GM10248 (cell line): Measurements from ENCODE around the gene DUS1L.

Experiments
- CTCF ChIA-PET: fragments of 300-600 bp; sonication (Branson Sonifier 250); formaldehyde crosslinking; extraction: SDS; loops from one replicate; lab custom pipeline; 2021; ENCODE audit warnings: antibody characterized with exemption; lab: Yijun Ruan, JAX
- POLR2A ChIA-PET: fragments of 350-650 bp; sonication (Branson Sonifier 250); formaldehyde crosslinking; extraction: SDS; loops from one replicate; lab custom pipeline; 2020; ENCODE audit warnings: antibody characterized with exemption; lab: Yijun Ruan, JAX
- DNase-seq: peaks from one replicate; pipeline ENCODE4 v3.0.0; 2012; ENCODE audit errors: extremely low spot score
- TF ChIP-seq, protein P1 (sequence below): IDR thresholded peaks from 2 replicates; pipeline ENCODE4 v1.5.1; 2012; ENCODE audit warnings: mild to moderate bottlenecking, low read depth; ENCODE audit errors: extremely low read depth, missing control alignments, control extremely low read depth

DUS1L gene

DNA sequence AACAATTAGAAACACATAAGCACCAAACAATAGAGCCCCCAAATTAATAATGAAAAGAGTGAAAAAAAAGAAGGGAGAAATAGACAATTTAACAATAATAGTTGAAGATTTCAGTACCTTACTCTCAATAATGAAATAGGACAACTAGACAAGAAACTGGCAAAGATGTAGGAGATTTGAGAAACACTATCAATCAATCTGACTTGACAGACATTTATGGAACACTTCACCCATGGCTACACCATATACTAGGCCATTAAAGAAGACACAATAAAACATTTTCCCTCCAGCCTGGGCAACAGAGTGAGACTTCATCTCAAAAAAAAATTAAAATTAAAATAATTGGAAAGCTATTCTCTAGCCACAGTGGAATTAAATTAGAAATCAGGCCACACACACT is 5.0 kb upstream of the DUS1L start:
- POLR2A ChIA-PET = no interaction called here
- TF ChIP-seq, protein P1, sequence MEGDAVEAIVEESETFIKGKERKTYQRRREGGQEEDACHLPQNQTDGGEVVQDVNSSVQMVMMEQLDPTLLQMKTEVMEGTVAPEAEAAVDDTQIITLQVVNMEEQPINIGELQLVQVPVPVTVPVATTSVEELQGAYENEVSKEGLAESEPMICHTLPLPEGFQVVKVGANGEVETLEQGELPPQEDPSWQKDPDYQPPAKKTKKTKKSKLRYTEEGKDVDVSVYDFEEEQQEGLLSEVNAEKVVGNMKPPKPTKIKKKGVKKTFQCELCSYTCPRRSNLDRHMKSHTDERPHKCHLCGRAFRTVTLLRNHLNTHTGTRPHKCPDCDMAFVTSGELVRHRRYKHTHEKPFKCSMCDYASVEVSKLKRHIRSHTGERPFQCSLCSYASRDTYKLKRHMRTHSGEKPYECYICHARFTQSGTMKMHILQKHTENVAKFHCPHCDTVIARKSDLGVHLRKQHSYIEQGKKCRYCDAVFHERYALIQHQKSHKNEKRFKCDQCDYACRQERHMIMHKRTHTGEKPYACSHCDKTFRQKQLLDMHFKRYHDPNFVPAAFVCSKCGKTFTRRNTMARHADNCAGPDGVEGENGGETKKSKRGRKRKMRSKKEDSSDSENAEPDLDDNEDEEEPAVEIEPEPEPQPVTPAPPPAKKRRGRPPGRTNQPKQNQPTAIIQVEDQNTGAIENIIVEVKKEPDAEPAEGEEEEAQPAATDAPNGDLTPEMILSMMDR = no peak

DNA sequence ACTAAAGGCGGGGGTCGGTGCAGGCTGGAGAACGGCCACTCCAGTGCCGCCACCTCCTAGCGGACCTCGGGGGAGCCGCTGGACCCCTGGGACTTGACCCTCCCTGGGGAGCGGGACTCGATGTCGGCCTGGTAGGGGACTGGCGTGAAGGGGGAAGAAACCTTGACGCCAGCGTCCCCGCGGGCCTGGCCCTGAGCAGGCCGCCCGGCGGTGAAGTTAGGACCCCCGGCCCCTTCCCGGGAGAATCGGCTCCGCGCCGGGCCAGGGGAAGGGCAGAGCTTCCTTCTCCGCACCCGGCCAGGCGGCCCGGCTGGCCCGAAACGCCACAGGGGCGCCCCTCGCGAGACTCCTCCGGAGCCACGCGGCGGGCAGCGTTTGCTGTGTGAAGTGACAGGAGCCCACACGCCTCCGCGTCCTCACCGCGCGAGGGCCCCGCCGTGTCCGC is 389 bp downstream of the DUS1L start:
- TF ChIP-seq, protein P1 = no peak
- CTCF ChIA-PET = interaction anchor here (1.7 to 2.1 kb wide), 3 partner anchors 8 to 106 kb away, joined by 5 to 6 read pairs (median 5); no protein-coding TSS in a partner anchor
- POLR2A ChIA-PET = no interaction called here
- no peak for DNase-seq

More for the DNA sequence above, 5.0 kb upstream of the DUS1L start:
- CTCF ChIA-PET = interaction anchor here (1.2 kb wide), 1 partner anchor 130 kb away, joined by 3 read pairs; no protein-coding TSS in a partner anchor
- no peak for DNase-seq

DNA sequence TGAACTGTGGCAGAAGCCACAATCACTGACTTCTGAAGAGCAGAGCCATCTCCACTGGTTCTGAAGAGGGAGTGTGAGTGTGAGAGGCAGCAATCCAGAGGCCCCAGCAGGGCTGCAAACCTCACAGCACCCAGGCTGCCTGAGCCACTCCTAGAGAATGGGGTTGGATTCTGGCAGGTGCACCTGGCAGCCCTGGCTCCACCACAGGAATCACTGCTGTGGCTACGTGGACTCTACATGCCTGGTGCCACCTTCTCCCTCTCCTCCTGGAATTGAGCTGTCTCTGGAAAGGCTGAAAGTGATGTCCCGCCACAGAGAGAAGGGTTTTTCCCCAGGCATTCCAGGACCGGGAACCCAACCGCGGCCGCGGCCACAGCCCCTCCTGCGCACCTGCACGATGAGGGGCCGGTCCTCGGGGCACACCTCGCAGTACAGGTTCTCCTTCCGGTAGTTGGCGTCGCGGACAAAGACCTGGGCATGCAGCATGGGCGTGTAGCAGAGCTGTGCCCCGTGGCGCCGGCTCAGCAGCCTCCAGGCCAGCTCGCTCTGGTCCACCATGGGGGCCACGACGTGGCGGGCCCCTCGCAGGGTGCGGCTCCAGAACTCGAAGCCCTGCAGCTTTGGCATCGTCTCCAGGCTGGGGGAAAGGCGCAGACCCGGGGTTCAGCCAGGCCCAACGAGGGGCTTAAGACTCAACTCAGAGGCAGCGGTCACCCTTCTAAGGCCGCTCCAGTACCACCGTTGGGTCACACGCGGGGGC is 991 bp downstream of the DUS1L start:
- CTCF ChIA-PET = interaction anchor here (0.9 to 2.1 kb wide), 4 partner anchors 7 to 105 kb away, joined by 3 to 5 read pairs (median 4); no protein-coding TSS in a partner anchor
- TF ChIP-seq, protein P1 = no peak
- POLR2A ChIA-PET = no interaction called here
- no peak for DNase-seq

DNA sequence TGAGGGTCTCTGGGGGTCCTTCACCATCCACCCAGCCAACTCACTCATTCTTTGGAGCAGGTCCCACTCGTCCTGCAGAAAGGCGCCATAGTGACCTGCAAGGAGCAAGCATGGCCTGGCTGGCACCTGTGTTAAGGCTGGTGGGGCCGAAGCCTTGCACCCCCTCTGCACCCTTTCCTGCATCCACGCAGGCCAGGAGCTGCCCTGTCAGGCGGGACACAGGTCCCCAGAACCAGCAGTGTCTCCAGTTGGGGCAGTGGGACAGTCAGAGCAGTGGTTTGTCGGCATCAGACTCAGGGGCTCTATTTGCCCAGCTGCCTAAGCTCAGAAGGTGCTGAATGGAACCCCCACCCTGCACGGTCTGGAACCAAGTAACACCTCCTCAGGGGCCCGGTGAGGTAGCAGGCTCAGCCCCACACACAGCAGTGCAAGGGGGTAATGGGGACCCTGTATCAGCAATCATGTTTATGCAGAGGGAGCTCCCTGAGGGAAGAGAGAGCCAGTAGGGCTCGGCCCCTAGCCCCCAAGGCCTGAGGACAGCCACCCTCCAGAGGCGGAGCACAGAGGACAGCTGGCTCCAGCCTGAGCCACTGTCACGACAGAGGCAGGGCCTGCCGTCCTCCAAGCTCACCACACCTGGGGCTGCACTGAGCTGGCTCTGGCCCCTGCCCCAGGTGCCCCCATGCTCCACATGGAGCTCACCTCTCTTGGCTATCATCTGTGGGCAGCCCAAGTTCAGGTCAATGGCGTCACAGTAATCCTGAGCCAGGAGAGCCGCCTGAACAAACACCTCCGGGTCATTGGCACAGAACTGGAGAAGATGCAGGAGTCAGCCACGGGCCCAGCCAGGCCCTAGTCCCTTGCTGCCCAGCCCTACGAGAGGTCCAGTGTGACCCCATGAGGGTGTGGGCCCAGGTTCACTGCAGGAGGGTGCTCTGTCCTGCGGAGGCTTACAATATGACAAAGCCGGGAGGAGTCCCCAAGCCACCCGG is 1.9 kb downstream of the DUS1L start:
- DNase-seq = no peak
- CTCF ChIA-PET = interaction anchor here (0.9 to 1.4 kb wide), 3 partner anchors 19 to 104 kb away, joined by 3 to 4 read pairs (median 3); no protein-coding TSS in a partner anchor
- POLR2A ChIA-PET = interaction anchor here (0.5 kb wide), 1 partner anchor 169 kb away, joined by 3 read pairs; no protein-coding TSS in a partner anchor
- TF ChIP-seq, protein P1 = no peak

DNA sequence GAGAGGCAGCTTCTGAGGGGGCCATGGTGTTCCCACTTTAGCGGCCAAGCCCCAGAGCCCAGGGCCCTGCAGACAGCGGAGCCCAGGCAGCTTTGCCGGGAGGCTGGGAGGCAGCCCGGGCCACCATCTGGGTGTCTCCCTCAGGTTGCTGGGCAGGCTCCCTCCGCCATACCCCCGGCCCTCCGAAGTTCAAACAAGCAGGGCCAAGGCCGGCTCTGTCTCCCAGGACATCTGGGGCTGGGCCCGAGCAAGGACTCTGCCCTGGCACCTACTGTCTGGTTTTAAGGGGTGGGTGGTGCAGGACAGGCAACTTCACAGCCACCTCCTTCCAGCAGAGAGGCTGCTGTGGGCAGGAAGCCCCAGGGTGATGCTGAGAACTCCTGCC is 2.6 kb downstream of the DUS1L start:
- TF ChIP-seq, protein P1 = no peak
- CTCF ChIA-PET = interaction anchor here (1.1 kb wide), 1 partner anchor 42 kb away, joined by 3 read pairs; no protein-coding TSS in a partner anchor
- POLR2A ChIA-PET = no interaction called here
- no peak for DNase-seq
